Measurements from ENCODE around the gene SDHA.

SDHA gene

GRCh38 chr5:170971-171800, 46.9 kb upstream of the SDHA start:
- H3F3A ChIP-seq (ENCODE audit: insufficient read depth) = no peaks in the 10 kb centered on the region
- H3K27ac ChIP-seq (ENCODE audit: low read depth, low read length) = no peak overlapping the region
- H3K9ac ChIP-seq (ENCODE audit: low read length) = no peak overlapping the region
- H3K9me3 ChIP-seq (ENCODE audit: insufficient read depth, low read length) = no peaks in the 10 kb centered on the region
- H2AFZ ChIP-seq (ENCODE audit: low read depth, low read length, severe bottlenecking) = no peak overlapping the region
- H3K27me3 ChIP-seq (ENCODE audit: low read length) = no peaks in the 10 kb centered on the region
- H3K9me2 ChIP-seq (replicated peaks; ENCODE audit: insufficient read depth, low read length) = no peaks in the 10 kb centered on the region
- no peaks in the 10 kb centered on the region for H3K36me3 ChIP-seq (ENCODE audit: low read length)
- TF ChIP-seq EZH2phosphoT487 (conservative IDR thresholded peaks at IDR 0.05; ENCODE audit: low read length) (no peak), CTCF (IDR thresholded peaks at IDR 0.05; ENCODE audit: insufficient read depth, low read length, poor library complexity, severe bottlenecking) (no peak)
- no peaks in the 10 kb centered on the region for H3K79me2 ChIP-seq (ENCODE audit: insufficient read depth, low read length)
- H3K4me3 ChIP-seq (ENCODE audit: insufficient read depth, low read length, poor library complexity, severe bottlenecking) = no peak overlapping the region
- no peak overlapping the region for H3K4me2 ChIP-seq (ENCODE audit: low read depth, low read length, poor library complexity, severe bottlenecking)
- H4K20me1 ChIP-seq (ENCODE audit: low read depth, low read length) = no peaks in the 10 kb centered on the region

GRCh38 chr5:171801-172331, 46.3 kb upstream of the SDHA start:
- Histone ChIP-seq H2AFZ (ENCODE audit: low read depth, low read length, severe bottlenecking) (no peak overlapping the region), H3K27ac (ENCODE audit: low read depth, low read length) (no peak overlapping the region), H3K9ac (ENCODE audit: low read length) (no peak overlapping the region), H3K9me3 (ENCODE audit: insufficient read depth, low read length) (no peaks in the 10 kb centered on the region), H3K4me3 (ENCODE audit: insufficient read depth, low read length, poor library complexity, severe bottlenecking) (no peak overlapping the region), H3K4me2 (ENCODE audit: low read depth, low read length, poor library complexity, severe bottlenecking) (no peak overlapping the region), H3K27me3 (ENCODE audit: low read length) (no peaks in the 10 kb centered on the region), H3K36me3 (ENCODE audit: low read length) (no peaks in the 10 kb centered on the region), H3K79me2 (ENCODE audit: insufficient read depth, low read length) (no peaks in the 10 kb centered on the region), H3F3A (ENCODE audit: insufficient read depth) (no peaks in the 10 kb centered on the region), H4K20me1 (ENCODE audit: low read depth, low read length) (no peaks in the 10 kb centered on the region), H3K9me2 (replicated peaks; ENCODE audit: insufficient read depth, low read length) (no peaks in the 10 kb centered on the region)
- TF ChIP-seq EZH2phosphoT487 (conservative IDR thresholded peaks at IDR 0.05; ENCODE audit: low read length) (no peak), CTCF (IDR thresholded peaks at IDR 0.05; ENCODE audit: insufficient read depth, low read length, poor library complexity, severe bottlenecking) (no peak)

DNA sequence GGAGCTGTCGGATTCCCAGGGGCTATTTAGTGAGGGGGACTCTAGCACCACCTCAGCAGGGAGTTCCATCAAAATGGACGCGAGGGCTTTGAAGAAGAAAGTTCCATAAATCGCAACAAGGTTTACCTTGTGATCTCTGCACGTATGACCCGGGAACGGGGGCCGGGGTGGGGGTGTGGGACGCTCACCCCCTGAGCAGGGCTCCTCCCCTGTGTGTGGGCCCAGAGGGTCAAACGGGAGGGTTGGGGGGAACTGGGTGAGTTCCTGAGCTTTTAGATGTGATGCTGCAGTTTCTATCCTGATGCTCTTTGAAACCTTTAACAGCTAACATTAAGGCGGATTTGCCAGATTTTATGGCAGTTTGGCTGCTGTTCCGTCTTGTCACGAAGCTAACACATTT, 45.7 kb upstream of the SDHA start:
- H2AFZ ChIP-seq (ENCODE audit: low read depth, low read length, severe bottlenecking) = no peak overlapping the region
- no peak overlapping the region for H3K9ac ChIP-seq (ENCODE audit: low read length)
- H3K36me3 ChIP-seq (ENCODE audit: low read length) = no peaks in the 10 kb centered on the region
- no peak overlapping the region for H3K4me3 ChIP-seq (ENCODE audit: insufficient read depth, low read length, poor library complexity, severe bottlenecking)
- no peaks in the 10 kb centered on the region for H3K9me3 ChIP-seq (ENCODE audit: insufficient read depth, low read length)
- H3K9me2 ChIP-seq (replicated peaks; ENCODE audit: insufficient read depth, low read length) = no peaks in the 10 kb centered on the region
- H3K27me3 ChIP-seq (ENCODE audit: low read length) = no peaks in the 10 kb centered on the region
- no peak overlapping the region for H3K27ac ChIP-seq (ENCODE audit: low read depth, low read length)
- H3F3A ChIP-seq (ENCODE audit: insufficient read depth) = no peaks in the 10 kb centered on the region
- no peaks in the 10 kb centered on the region for H3K79me2 ChIP-seq (ENCODE audit: insufficient read depth, low read length)
- H3K4me2 ChIP-seq (ENCODE audit: low read depth, low read length, poor library complexity, severe bottlenecking) = no peak overlapping the region
- TF ChIP-seq CTCF (IDR thresholded peaks at IDR 0.05; ENCODE audit: insufficient read depth, low read length, poor library complexity, severe bottlenecking) (no peak), EZH2phosphoT487 (conservative IDR thresholded peaks at IDR 0.05; ENCODE audit: low read length) (no peak)
- no peaks in the 10 kb centered on the region for H4K20me1 ChIP-seq (ENCODE audit: low read depth, low read length)

Measured in SU-DHL-6 (cell line).